GM19438 (cell line): ENCODE data around the gene PPM1N.

ENCODE experiments used
- ATAC-seq: cut with Tn5 transposase; IDR thresholded peaks from one replicate; pipeline ENCODE4 v1.9.1; 2021; ENCODE audit warnings: low read depth; ENCODE audit not compliant: unreplicated experiment

PPM1N gene

DNA sequence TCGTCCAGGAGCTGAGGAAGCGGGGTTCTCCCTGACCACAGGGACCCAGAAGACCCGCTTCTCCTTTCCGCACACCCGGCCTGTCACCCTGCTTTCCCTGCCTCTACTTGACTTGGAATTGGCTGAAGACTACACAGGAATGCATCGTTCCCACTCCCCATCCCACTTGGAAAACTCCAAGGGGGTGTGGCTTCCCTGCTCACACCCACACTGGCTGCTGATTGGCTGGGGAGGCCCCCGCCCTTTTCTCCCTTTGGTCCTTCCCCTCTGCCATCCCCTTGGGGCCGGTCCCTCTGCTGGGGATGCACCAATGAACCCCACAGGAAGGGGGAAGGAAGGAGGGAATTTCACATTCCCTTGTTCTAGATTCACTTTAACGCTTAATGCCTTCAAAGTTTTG, 27.9 kb downstream of the PPM1N start:
- ATAC-seq = no peak

GRCh38 chr19:45526971-45527370, 28.7 kb downstream of the PPM1N start:
- ATAC-seq = no peak

GRCh38 chr19:45527731-45528130, 29.5 kb downstream of the PPM1N start:
- no peak for ATAC-seq

DNA sequence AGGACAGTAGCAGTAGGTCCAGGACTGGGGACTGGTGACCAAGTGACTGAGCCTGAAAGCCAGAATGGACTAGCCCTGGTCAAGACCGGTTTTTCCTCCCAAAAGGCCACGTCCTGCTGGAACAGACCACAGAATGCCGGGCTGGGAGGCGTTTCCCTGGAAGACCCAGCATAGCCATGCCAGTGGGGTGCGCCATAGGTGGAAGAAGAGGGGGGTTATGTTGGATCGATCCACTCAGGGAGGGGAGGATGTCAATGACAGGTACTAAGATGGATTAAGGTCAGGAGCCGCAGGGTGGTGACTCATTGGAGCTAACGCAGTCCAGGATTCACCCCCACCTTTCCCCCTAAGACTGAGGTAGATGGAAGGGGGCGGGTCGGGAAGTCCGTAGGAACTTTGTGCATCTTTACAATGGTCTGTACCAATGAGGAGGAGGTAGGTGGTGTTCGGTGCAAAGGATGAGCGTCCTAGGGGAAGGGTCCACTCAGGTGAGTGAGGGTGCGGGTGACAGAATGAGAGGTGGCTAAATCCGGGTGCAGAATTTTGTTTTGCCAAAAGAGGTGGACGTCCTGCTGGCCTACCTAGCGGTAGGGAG, 30.0 kb downstream of the PPM1N start:
- no peak for ATAC-seq

GRCh38 chr19:45528744-45529419, 30.6 kb downstream of the PPM1N start:
- no peak for ATAC-seq

- ATAC-seq = no peak
These were observed 31.2 kb downstream of the PPM1N start for GRCh38 chr19:45529420-45529785.

DNA sequence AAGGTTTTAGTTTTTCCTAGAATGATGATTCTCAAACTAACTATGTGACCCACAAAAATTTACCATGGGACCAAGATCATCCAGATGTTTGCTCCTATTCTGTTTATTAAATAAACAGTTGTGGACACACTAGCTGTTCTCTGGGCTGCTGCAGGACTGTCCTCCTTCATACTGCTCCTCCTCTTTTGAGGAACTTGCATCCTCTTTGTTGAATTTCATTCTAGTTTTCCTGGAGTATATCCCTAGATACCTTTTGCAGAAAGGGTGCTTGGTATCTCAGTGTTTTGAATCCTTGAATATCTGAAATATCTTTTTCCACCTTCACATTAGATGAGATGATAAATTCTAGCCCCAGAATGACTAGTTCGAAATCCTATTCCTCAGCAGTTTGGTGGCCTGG, 33.1 kb downstream of the PPM1N start:
- no peak for ATAC-seq

GRCh38 chr19:45539459-45539858, 41.2 kb downstream of the PPM1N start:
- ATAC-seq = no peak

- ATAC-seq = no peak
These were observed 44.0 kb downstream of the PPM1N start for GRCh38 chr19:45542234-45542668.

GRCh38 chr19:45547211-45547770, 49.0 kb downstream of the PPM1N start:
- no peak for ATAC-seq

DNA sequence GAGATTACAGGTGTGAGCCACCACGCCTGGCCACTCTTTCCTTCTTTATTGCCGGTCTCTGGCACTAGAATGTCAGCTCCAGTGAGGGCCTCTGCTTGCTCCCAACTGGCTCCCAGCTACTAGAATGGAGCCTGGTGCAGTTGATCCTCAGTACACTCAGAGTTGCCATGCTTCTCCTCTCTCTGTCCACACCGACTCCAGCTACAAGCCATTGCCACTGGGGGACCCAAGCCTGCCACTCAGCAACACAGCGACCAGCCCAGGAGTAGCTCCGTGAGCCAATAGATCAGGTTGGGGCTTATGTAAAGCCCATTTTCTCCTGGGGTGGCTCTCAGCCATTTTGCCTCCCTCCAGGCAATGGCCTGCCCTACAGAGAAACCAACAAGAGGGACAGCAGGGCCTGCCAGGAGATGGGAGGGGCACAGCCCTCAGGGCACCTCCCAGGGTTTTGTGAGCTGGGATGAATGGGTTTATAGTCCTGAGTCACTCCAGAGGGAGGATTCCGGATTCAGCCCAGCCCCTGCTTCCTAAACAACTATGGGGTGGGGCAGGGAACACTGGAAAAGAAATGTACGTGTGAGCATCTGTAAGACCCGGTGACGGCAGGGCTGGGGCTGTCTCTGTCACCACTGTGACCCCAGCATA, 49.8 kb downstream of the PPM1N start:
- no peak for ATAC-seq
